Thoracic aorta (tissue), 2 donors: ENCODE data around the gene INTS6L. TPM values are rescaled to one million over a fixed set of nuclear protein-coding genes. Genes with fewer than 3 reads are reported as not detected.
A peak's percentile ranks its signal among the peaks of the same experiment; 100 is the strongest.
"Not testable (repeated sequence)": the region's sequence is repeated elsewhere in the genome, so short reads cannot be mapped to it uniquely, and the experiment has no call there.

Experiments
- ATAC-seq: fragments of 150-250 bp; one replicate; pipeline ENCODE4 v1.8.0; 2017; ENCODE audit warnings: low read depth; ENCODE audit not compliant: insufficient number of reproducible peaks, low FRiP score
- DNase-seq: peaks from one replicate; pipeline ENCODE4 v3.0.0-alpha.2; 2020; ENCODE audit warnings: low spot score
- H3K27ac ChIP-seq, 2 donors: fragments of 200-600 bp; sonication (generic); 1 replicate in 1 of 2; 2 replicates in 1 of 2; pipeline ENCODE4 v1.5.1; 2016; ENCODE audit warnings: mild to moderate bottlenecking in 2 of 2, moderate library complexity in 2 of 2
- H3K27me3 ChIP-seq: fragments of 200-600 bp; sonication (generic); replicated peaks from 2 replicates; pipeline ENCODE4 v1.6.0; 2016; ENCODE audit warnings: mild to moderate bottlenecking; ENCODE audit not compliant: insufficient read depth
- H3K36me3 ChIP-seq: fragments of 200-600 bp; sonication (generic); one replicate; pipeline ENCODE4 v1.5.1; 2016
- H3K4me1 ChIP-seq, 2 donors: fragments of 200-600 bp; sonication (generic); 1 replicate in 1 of 2; 2 replicates in 1 of 2; pipeline versions ENCODE4 v1.5.1 to v1.6.0; 2016; ENCODE audit warnings: low read depth in 2 of 2, mild to moderate bottlenecking in 1 of 2; ENCODE audit not compliant: control insufficient read depth in 1 of 2
- H3K4me3 ChIP-seq: fragments of 200-600 bp; sonication (generic); 2 replicates; pipeline ENCODE4 v1.5.1; 2016; ENCODE audit warnings: mild to moderate bottlenecking
- H3K9me3 ChIP-seq: fragments of 200-600 bp; sonication (generic); 2 replicates; pipeline ENCODE4 v1.5.1; 2016
- CTCF ChIP-seq: fragments of 200-600 bp; sonication (generic); IDR thresholded peaks from one replicate; pipeline ENCODE4 v1.5.1; 2019; ENCODE audit warnings: antibody characterized with exemption
- total RNA-seq, 2 donors: library from RNA; depleted of rRNA; stranded (reverse); fragments of >200 nt; gene quantifications; one replicate each; pipeline versions ENCODE4 v1.1.0 to v1.2.3, GENCODE V29; 2016

The INTS6L gene
- total RNA-seq, 2 donors from 2014 or later = 9.3 to 23.0 TPM

DNA sequence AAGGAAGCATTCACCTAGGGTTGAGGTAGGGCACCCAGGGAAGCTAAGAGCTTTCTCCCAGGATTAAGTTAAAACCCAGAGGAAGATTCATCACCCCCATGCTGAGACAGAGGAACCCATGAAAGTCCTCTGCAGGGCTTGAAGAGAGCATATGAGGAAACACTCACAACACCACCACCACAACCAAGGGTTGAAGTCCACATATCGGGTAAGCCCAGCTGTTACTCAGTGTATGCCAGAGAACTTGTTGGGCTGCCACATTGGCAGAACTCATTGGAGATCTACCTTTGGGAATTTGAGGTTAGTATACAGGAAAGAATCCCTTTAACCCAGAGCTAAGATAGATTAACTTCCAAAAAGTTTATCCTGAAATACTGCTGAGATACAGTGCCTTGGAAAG, 75.1 kb downstream of the INTS6L start:
- H3K4me3 ChIP-seq = no peak overlapping the region
- DNase-seq (no peak), ATAC-seq (no peak)
- no peaks in the 10 kb centered on the region for H3K36me3 ChIP-seq
- no peak overlapping the region for H3K27ac ChIP-seq
- no peaks in the 10 kb centered on the region for H3K9me3 ChIP-seq
- H3K4me1 ChIP-seq = no peaks in the 10 kb centered on the region
- TF ChIP-seq CTCF = no peak
- H3K27me3 ChIP-seq = no peaks in the 10 kb centered on the region

DNA sequence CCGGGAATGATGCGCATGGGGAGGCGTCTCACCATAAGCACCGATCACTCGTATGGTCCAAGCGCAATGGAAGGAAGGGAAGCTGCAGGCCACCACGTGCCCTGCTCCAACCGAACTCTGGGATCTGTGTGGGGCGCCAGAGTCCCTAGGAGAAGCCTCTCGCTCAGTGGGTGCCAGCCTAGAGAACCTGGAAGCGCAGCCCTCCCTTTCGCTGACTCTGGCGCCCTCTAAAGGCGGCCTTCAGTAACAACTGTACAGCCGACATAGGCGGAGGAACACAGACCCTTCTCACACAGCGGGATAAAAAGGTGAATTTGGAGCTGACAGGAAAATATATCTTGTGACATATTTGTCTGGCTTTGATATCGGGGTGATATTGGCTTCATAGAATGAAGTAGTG, 76.0 kb downstream of the INTS6L start:
- no peaks in the 10 kb centered on the region for H3K9me3 ChIP-seq
- no peak overlapping the region for H3K27ac ChIP-seq
- H3K27me3 ChIP-seq = no peaks in the 10 kb centered on the region
- H3K4me3 ChIP-seq = no peak overlapping the region
- H3K36me3 ChIP-seq = no peaks in the 10 kb centered on the region
- ATAC-seq (no peak), DNase-seq (no peak)
- H3K4me1 ChIP-seq = no peaks in the 10 kb centered on the region
- TF ChIP-seq CTCF = peak; percentile 12

DNA sequence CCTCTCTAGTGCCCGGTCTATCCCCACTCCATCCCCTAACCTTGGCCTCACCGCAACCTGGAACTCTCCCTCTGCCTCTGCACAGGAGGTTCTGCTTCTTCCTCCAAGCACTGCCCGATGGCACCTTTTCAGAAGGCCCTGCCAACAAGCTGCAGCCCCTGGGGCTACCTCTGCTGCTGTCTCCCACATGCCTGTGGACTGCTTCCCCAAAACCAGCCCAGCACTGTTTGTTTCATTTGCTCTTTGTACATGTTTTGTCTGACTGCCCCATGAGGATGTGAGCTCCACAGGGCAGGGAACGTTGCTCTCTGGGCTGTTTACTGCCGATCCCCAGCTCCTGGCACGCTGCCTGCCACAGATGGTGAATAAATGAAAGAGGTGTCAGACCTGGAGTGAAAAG, 85.4 kb downstream of the INTS6L start:
- no peak overlapping the region for H3K4me3 ChIP-seq
- H3K9me3 ChIP-seq = no peaks in the 10 kb centered on the region
- H3K27ac ChIP-seq = no peak overlapping the region
- no peak for ATAC-seq
- H3K4me1 ChIP-seq = no peaks in the 10 kb centered on the region
- TF ChIP-seq CTCF = no peak
- DNase-seq = no peak
- H3K27me3 ChIP-seq = no peaks in the 10 kb centered on the region
- no peaks in the 10 kb centered on the region for H3K36me3 ChIP-seq

- not testable (repeated sequence) for H3K9me3 ChIP-seq, DNase-seq, H3K27ac ChIP-seq, ATAC-seq, H3K4me1 ChIP-seq, H3K27me3 ChIP-seq, H3K4me3 ChIP-seq, H3K36me3 ChIP-seq
Measured at GRCh38 chrX:135624408-135625204, 104.1 kb downstream of the INTS6L start.

DNA sequence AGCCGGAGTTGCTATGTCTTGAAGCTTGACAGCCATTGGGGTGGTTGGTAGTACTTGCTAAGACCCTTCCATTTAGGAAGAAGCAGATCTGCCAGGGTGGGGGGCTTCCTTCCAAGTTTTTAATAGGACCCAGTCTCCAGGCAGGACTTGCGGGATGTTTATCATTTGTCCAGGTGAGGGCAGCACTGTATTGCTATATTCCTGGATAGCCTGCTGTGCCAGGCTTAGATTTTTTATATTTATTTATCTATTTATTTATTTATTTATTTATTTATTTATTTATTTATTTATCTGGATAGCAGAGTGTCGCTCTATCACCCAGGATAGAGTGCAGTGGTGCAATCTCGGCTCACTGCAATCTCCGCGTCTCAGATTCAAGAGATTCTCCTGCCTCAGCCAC, 105.5 kb downstream of the INTS6L start:
- Histone ChIP-seq H3K27ac (no peak overlapping the region), H3K9me3 (no peaks in the 10 kb centered on the region), H3K4me3 (no peak overlapping the region), H3K36me3 (no peaks in the 10 kb centered on the region), H3K27me3 (no peaks in the 10 kb centered on the region), H3K4me1 (no peaks in the 10 kb centered on the region)
- no peak for TF ChIP-seq CTCF
- DNase-seq (no peak), ATAC-seq (no peak)

DNA sequence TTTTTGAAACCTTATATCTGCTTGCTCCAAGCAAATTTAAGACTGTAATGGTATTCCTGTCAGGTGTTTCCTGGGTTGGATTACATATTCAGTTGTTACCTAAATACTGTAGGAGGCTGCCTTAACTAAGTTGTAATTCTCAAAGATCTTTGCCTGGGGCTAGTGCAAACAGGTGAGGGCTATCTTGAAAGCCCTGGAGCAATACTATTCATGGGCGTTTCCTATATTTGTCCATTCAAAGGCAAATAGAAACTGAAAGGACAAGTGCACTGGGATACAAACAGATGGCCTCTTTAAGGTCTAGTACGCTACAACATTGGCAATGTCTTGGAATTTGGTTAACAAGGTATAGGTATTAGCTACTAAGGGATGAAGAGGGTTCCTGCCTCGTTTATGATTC, 108.9 kb downstream of the INTS6L start:
- no peak overlapping the region for H3K27ac ChIP-seq
- no peaks in the 10 kb centered on the region for H3K36me3 ChIP-seq
- DNase-seq (no peak), ATAC-seq (no peak)
- H3K9me3 ChIP-seq = no peaks in the 10 kb centered on the region
- no peak overlapping the region for H3K4me3 ChIP-seq
- H3K27me3 ChIP-seq = no peaks in the 10 kb centered on the region
- no peak for TF ChIP-seq CTCF
- no peaks in the 10 kb centered on the region for H3K4me1 ChIP-seq
